Stimulated activated CD8-positive, alpha-beta memory T cell treated with anti-CD3 and anti-CD28 coated beads, Interleukin-2, amount 100 ng/mL, for 48 hours (primary cell): Measurements from ENCODE around the gene CTDP1.

Experiments
- DNase-seq, 2 donors: peaks; one replicate each; pipeline ENCODE4 v3.0.0-alpha.2; 2020; ENCODE audit warnings: low read depth in 2 of 2

The CTDP1 gene

GRCh38 chr18:79782566-79783308, 103.1 kb downstream of the CTDP1 start:
- no peak for DNase-seq

- no peak for DNase-seq
Measured at GRCh38 chr18:79784071-79784913, 104.7 kb downstream of the CTDP1 start.

DNA sequence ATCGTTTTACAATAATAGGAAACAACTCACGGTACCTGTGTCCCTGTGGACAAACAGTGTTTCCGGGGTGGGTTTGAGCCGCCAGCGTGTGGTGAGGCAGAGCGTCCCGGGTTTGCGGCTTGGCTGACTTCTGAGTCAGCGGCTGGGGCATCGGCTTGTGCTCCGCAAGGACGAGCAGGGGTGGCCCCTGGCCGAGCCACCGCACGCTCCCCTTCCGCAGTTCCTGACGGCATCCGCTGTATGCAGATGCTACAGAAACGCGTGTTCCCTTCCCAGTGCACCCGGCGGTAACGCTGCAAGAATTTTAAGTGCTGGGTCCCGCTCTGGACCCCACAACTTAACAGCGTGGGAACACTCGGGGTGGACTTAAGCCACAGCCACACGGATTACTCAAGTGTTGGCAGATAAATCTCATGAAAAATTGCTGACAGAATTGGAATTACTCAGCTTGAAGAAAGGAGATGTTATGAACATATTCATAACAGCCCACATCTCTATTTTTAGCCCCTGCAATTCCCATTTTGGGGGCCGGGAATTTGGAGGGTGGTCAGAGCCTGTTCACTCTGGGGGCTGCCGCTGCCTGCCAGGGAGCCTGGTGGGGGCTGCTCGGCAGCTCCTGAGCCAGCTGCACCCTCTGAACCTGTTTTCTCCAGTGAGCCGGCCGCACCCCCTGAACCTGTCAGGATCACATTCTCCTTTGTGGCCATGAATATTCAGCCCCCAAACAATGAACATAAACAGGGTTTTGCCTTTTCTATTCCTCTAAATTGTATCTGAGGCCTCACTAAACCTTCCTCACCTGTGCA, 105.6 kb downstream of the CTDP1 start:
- DNase-seq = no peak

- no peak for DNase-seq
Measured at GRCh38 chr18:79785831-79786230, 106.2 kb downstream of the CTDP1 start.

DNA sequence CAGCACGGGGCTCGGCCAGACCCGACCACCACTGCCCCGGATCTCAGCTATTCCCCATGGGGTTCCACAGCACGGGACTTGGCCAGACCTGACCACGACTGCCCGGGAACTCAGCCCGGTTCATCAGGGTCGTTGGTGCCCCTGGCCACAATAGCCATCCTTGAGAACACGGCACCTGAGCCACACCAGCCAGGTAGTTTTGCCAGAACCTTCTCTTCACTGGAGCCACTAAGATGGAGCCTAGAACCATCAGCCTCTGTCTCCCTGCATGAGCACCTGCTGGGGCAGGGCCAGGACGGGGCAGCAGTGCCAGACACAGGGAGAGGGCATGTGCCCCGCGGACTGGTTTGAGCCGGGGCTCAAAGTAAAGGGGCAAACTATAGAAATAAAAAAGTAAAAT, 106.7 kb downstream of the CTDP1 start:
- no peak for DNase-seq

GRCh38 chr18:79786786-79787526, 107.4 kb downstream of the CTDP1 start:
- DNase-seq = no peak

DNA sequence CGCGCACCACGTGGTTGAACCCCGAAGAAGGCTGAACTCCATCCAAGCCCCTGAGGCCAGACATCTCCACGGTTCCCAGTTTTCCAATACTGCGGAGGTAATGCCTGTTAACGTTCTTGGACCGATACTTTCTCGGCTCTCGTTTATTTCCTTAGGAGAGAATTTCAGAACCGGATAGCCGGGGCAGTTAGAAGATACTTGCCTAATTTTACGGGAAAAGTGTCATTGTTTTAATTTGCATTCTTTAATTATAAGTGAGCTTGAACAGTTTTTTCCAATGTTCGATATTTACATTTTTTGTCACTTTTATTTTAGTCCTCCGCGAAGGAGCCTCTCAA, 107.9 kb downstream of the CTDP1 start:
- no peak for DNase-seq

DNA sequence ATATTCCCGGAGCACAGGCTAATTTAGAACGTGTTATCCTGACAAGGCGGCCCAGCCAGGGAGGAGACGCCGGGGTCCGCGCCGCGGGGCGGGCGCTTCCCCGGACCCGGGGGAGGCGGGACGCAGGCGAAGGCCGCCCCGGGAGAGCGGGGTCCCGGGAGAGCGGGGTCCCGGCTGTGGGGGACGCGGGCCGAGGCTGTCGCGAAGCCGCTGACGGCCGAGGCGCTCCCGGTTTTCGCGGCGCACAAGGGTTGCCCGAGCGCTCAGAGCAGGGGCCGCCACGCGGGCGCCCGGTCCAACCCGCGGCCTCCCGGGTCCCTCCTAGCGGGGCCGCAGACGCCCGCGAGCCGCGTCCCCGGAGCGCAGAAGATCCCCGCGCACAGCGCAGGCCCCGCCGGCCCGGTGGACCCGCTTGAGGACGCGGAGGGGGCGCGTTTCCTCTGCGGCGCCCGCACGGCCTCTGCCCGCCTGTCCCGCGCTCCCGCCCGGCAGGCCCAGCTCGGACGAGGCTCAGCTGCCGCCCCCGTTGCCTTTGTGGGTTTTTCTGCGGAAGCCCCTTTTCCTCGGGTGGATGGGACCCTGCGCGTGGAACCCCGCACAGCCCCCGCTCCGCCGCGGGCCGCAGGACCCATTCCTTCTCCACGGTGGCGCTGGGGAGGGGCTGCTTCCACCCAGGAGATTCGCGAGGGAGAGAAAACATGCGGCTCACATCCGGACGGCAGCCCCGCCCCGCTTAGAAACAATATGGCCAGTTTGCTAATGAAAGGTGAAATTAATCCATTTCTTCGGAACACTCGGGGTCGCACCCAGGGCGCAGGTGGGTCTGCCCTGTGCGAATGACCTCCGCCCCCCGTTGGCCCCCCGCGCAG, 108.5 kb downstream of the CTDP1 start:
- no peak for DNase-seq

GRCh38 chr18:79788734-79789085, 109.1 kb downstream of the CTDP1 start:
- DNase-seq = no peak

GRCh38 chr18:79789091-79789891, 109.7 kb downstream of the CTDP1 start:
- no peak for DNase-seq

DNA sequence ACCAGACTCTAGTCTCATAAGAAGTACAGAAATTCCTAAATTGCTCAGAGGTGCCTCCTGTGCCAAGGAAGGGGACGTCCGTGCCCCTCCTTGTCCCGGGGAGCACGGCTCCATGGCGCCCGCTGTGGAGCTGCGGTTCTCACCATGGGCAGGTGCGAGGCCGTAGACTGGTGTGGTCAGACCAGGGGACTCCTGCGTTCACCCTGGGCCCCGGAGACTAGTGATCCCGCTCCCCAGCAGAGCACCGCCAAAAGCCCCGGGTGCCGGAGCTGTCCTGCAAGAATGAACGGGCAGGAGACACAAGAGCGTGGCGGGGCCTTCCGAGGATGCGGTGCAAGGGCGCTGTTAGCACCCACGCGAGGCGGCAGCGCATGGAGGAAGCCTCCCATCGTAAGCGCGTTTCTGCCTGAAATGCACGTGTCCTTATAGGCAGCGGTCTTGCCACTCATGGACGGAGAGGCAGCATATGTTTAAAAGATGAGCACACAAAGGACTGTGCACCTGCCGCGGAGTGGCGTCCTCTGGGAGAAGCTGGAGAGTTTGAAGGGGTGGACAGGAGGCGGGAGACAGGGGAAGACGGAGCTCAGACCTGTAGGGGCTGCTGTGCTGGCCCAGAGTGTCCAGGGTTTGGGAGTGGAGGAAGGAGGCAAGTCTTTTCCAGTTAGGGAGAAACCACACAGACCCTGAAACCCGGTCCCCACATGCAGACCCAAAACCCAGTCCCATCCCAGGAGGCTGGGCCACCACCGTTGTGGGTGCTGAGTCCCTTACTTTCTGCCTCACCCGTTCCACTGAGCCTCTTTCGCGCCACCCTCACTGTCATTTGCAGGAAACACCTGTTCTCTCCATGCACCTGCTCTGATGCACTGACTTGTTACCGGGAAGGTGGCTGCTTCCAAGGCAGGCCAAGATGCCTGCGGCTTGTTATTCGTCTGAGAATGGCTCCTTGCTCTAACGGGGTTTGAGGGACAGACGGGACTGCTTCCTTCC, 110.6 kb downstream of the CTDP1 start:
- DNase-seq = no peak

DNA sequence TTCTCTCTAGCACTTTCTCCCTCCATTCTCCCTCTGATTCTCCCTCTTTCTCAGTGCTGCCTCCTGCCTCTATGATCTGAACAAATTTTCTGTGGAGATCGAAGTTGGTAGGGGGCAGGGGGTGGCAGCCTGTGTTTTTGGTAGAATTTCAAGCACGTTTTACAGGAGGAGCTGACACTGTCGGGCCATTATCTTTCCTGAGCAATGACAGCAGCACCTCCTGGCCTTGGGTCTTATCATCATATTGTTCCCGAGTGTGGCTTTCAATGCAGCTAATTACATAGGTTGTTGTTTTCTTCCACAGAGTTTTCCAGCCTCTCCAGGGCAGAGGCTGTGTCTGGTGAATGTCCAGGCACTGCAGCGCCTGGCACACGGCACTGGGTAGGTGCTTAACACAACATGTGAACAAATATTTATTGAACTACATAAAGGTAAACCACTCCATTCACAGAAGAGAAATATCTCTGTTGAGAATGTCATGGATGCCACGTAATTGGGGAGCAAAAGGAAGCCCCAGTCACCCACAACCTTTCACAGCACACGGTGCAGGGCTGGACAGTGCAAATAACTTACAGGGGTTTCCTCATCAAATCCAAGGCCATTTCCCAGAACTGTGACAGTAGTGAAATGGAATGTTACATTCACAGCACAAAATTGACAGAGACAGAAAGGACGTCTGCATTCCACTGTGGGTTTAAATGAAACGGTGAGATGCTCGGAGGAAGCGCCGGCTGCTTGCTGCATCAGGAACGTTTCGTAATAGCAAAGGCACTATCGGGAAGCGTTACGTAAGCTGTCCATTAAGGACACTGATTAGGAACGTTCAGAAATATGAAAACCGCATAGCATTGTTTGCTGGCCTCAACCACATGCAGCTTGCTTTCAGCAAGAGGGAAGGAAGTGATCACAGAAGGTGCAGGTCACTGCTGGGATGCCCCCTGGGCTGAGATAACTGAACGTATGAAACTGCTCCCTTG, 111.7 kb downstream of the CTDP1 start:
- no peak for DNase-seq

GRCh38 chr18:79792096-79792987, 112.7 kb downstream of the CTDP1 start:
- no peak for DNase-seq

DNA sequence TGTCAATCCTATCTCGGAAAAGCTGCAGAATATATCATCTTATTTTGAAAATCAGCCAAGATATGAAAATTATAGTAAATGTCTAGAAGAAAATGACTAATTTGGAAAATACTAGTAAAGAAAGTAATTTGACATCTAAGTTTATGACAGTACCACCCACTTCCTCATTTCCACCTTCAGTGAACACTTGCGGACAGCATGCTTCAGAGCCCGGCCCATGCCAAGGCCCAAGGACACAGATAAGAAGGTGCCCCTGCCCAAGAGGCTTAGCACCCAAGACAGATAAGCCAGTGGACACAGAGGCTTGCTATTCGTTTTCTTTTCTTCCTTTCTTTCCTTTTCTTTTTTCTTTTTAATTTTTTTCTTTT, 113.4 kb downstream of the CTDP1 start:
- no peak for DNase-seq

- no peak for DNase-seq
Measured at GRCh38 chr18:79794846-79795245, 115.2 kb downstream of the CTDP1 start.

DNA sequence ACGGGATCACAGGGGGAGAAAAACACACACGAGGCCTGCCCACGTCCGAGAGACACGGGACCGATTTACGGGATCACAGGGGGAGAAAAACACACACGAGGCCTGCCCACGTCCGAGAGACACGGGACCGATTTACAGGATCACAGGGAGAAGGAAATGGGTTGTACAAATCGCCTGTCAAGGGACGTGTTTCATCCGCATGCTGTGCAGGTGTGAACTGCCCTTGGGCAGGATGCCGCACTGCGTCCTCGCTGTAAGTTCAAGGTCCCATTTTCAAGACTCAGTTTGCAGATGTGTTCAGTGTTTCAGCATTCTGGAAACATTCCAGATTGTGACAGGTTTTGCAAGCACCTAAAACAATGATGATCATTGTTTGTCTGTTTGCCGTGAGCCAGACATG, 115.8 kb downstream of the CTDP1 start:
- no peak for DNase-seq

DNA sequence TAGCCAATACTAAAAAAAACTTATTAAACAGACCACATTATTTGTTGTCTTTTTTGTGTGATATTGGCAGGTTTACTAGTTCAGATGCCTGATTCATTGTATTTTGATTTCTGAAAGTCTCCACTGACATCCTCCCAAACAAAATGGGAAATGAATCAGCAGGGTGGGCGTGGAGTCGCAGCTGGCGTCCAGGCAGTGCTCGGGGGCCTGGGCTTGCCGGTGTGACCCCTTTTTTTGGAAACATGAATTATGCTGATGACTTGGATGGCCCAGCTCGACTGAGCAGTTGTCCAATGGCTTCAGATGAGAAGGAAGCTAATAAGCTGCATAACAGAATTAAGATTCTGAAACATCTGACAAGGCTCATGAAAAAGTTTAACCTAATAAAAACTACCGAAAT, 116.4 kb downstream of the CTDP1 start:
- no peak for DNase-seq
